Measurements from ENCODE around the gene PTPN14.

The PTPN14 gene

DNA sequence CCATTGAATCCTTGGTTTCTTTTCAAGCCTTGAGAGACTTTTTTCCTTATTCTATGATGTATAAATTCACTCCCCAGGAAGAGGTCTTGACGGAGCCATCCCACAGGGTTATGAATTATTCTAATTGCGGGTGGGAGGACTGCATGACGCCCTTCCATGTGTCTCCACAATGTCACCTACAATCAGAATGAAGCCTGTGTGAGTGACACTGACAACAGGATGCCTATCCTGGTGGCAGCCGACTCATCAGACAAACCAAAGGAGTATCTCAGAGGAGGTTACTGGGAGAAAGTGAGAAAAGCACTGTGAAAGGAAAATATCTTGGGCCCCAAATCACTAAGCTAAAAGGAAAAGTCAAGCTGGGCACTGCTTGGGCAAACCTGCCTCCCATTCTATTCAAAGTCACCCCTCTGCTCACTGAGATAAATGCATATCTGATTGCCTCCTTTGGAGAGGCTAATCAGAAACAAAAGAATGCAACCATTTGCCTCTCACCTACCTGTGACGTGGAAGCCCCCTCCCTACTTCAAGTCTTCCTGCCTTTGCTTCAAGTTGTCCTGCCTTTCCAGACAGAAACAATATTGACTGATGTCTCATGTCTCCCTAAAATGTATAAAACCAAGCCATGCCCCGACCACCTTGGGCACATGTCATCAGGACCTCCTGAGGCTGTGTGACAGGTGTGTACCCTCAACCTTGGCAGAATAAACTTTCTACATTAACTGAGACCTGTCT is 172.0 kb downstream of the PTPN14 start:
- peaks cover 21% of the 10 kb centered on the region for H3K4me1 ChIP-seq (ENCODE audit: control insufficient read depth, insufficient read depth, low read length)
- peak overlapping the region; percentile 21 for H3K27ac ChIP-seq (ENCODE audit: insufficient read depth, low read depth, low read length, poor library complexity, severe bottlenecking)
- no peaks in the 10 kb centered on the region for H3K27me3 ChIP-seq (ENCODE audit: control insufficient read depth, insufficient read depth, low read length, poor library complexity, severe bottlenecking)
- no peak overlapping the region for H3K4me3 ChIP-seq (ENCODE audit: insufficient read depth, low read depth, low read length)
- H3K9me3 ChIP-seq (ENCODE audit: control insufficient read depth, low read length): no peaks in the 10 kb centered on the region
- peaks cover 15% of the 10 kb centered on the region for H3K36me3 ChIP-seq (ENCODE audit: control insufficient read depth, insufficient read depth, low read length)
- WGBS, 2 experiments: 80 to 83% methylated on average over 6 of the region's 6 CpGs

DNA sequence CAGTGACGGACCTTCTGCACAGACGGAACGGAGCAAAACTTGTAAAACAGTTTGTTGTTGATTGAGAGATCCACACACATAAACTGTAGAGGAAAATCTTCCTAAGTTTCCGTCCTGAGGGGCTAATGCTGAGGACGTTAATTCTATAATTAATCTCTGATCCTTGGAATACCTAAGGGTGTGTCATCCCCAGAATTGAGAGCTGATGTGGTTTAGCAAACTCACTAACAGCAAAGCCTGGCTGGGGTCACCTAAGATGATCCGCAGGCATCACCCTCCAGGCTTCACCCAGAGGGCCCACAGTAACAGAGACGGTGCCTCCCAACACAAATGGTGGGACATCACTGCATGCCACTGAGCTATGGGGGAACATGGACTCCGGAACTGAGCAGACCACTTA is 172.9 kb downstream of the PTPN14 start:
- Histone ChIP-seq H3K4me1 (ENCODE audit: control insufficient read depth, insufficient read depth, low read length) (peaks cover 21% of the 10 kb centered on the region), H3K9me3 (ENCODE audit: control insufficient read depth, low read length) (no peaks in the 10 kb centered on the region), H3K36me3 (ENCODE audit: control insufficient read depth, insufficient read depth, low read length) (peaks cover 8% of the 10 kb centered on the region), H3K27ac (ENCODE audit: insufficient read depth, low read depth, low read length, poor library complexity, severe bottlenecking) (no peak overlapping the region), H3K4me3 (ENCODE audit: insufficient read depth, low read depth, low read length) (no peak overlapping the region), H3K27me3 (ENCODE audit: control insufficient read depth, insufficient read depth, low read length, poor library complexity, severe bottlenecking) (no peaks in the 10 kb centered on the region)
- 95 to 96% methylated on average over 8 of the region's 8 CpGs for WGBS, 2 experiments

GRCh38 chr1:214377886-214378285 is 173.5 kb downstream of the PTPN14 start:
- H3K36me3 ChIP-seq (ENCODE audit: control insufficient read depth, insufficient read depth, low read length): peaks cover 3% of the 10 kb centered on the region
- peaks cover 21% of the 10 kb centered on the region for H3K4me1 ChIP-seq (ENCODE audit: control insufficient read depth, insufficient read depth, low read length)
- no peak overlapping the region for H3K27ac ChIP-seq (ENCODE audit: insufficient read depth, low read depth, low read length, poor library complexity, severe bottlenecking)
- H3K9me3 ChIP-seq (ENCODE audit: control insufficient read depth, low read length): no peaks in the 10 kb centered on the region
- H3K4me3 ChIP-seq (ENCODE audit: insufficient read depth, low read depth, low read length): no peak overlapping the region
- H3K27me3 ChIP-seq (ENCODE audit: control insufficient read depth, insufficient read depth, low read length, poor library complexity, severe bottlenecking): no peaks in the 10 kb centered on the region
- 92 to 96% methylated on average over 9 of the region's 9 CpGs for WGBS, 2 experiments

DNA sequence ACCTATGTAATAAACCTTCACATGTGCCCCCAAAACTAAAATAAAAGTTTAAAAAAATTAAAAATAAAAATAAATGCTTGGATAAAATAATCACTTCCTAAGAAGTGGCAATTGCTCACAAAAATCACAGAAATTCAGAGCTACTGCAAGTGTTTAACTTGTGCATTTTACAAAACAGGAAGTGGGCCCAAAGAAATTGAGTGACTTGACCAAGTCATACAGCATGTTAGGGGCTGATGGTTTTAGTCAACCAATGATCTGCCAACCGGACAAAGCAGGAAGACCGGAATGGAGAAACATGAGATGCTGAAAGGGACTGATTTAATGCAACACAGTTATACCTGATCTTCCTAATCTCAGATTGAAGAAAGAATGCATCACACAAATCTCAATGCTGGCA is 173.9 kb downstream of the PTPN14 start:
- Histone ChIP-seq H3K27ac (ENCODE audit: insufficient read depth, low read depth, low read length, poor library complexity, severe bottlenecking) (no peak overlapping the region), H3K36me3 (ENCODE audit: control insufficient read depth, insufficient read depth, low read length) (peaks cover 3% of the 10 kb centered on the region), H3K4me1 (ENCODE audit: control insufficient read depth, insufficient read depth, low read length) (peaks cover 21% of the 10 kb centered on the region), H3K4me3 (ENCODE audit: insufficient read depth, low read depth, low read length) (no peak overlapping the region), H3K27me3 (ENCODE audit: control insufficient read depth, insufficient read depth, low read length, poor library complexity, severe bottlenecking) (no peaks in the 10 kb centered on the region), H3K9me3 (ENCODE audit: control insufficient read depth, low read length) (no peaks in the 10 kb centered on the region)
- WGBS, 2 experiments: 97 to 98% methylated on average over 2 of the region's 2 CpGs

GRCh38 chr1:214372092-214372491 is 179.3 kb downstream of the PTPN14 start:
- H3K27me3 ChIP-seq (ENCODE audit: control insufficient read depth, insufficient read depth, low read length, poor library complexity, severe bottlenecking): no peaks in the 10 kb centered on the region
- peaks cover 7% of the 10 kb centered on the region for H3K36me3 ChIP-seq (ENCODE audit: control insufficient read depth, insufficient read depth, low read length)
- no peak overlapping the region for H3K27ac ChIP-seq (ENCODE audit: insufficient read depth, low read depth, low read length, poor library complexity, severe bottlenecking)
- H3K4me1 ChIP-seq (ENCODE audit: control insufficient read depth, insufficient read depth, low read length): no peaks in the 10 kb centered on the region
- no peak overlapping the region for H3K4me3 ChIP-seq (ENCODE audit: insufficient read depth, low read depth, low read length)
- no peaks in the 10 kb centered on the region for H3K9me3 ChIP-seq (ENCODE audit: control insufficient read depth, low read length)
- WGBS, 2 experiments: 72% methylated on average over 4 of the region's 5 CpGs

DNA sequence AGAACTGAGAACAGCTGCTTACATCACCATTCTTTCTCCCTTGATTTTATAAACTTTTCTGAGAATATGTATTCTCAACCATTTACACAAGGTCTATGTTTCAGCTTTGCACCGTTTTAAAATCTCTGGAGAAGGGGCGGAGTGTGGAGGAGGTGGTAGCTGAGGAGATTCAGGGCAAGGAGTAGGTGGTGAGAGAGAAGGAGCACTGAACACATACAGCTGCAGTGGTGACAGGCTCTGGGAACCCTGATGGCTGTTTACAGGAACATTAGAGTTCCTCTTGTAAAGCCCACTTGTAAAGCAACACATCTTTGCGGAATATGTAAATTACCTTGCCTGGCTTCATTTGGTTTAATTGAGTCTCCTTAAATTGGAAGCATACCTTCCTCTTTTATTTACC is 180.8 kb downstream of the PTPN14 start:
- 95 to 96% methylated on average over 3 of the region's 3 CpGs for WGBS, 2 experiments
- Histone ChIP-seq H3K27ac (ENCODE audit: insufficient read depth, low read depth, low read length, poor library complexity, severe bottlenecking) (no peak overlapping the region), H3K9me3 (ENCODE audit: control insufficient read depth, low read length) (no peaks in the 10 kb centered on the region), H3K4me3 (ENCODE audit: insufficient read depth, low read depth, low read length) (no peak overlapping the region), H3K27me3 (ENCODE audit: control insufficient read depth, insufficient read depth, low read length, poor library complexity, severe bottlenecking) (no peaks in the 10 kb centered on the region), H3K4me1 (ENCODE audit: control insufficient read depth, insufficient read depth, low read length) (no peaks in the 10 kb centered on the region), H3K36me3 (ENCODE audit: control insufficient read depth, insufficient read depth, low read length) (peaks cover 4% of the 10 kb centered on the region)

GRCh38 chr1:214369364-214369763 is 182.0 kb downstream of the PTPN14 start:
- Histone ChIP-seq H3K4me3 (ENCODE audit: insufficient read depth, low read depth, low read length) (no peak overlapping the region), H3K27ac (ENCODE audit: insufficient read depth, low read depth, low read length, poor library complexity, severe bottlenecking) (no peak overlapping the region), H3K27me3 (ENCODE audit: control insufficient read depth, insufficient read depth, low read length, poor library complexity, severe bottlenecking) (no peaks in the 10 kb centered on the region), H3K4me1 (ENCODE audit: control insufficient read depth, insufficient read depth, low read length) (no peaks in the 10 kb centered on the region), H3K9me3 (ENCODE audit: control insufficient read depth, low read length) (no peaks in the 10 kb centered on the region), H3K36me3 (ENCODE audit: control insufficient read depth, insufficient read depth, low read length) (peaks cover 4% of the 10 kb centered on the region)
- 92 to 96% methylated on average over 8 of the region's 8 CpGs for WGBS, 2 experiments

GRCh38 chr1:214367841-214368240 is 183.6 kb downstream of the PTPN14 start:
- no peaks in the 10 kb centered on the region for H3K27me3 ChIP-seq (ENCODE audit: control insufficient read depth, insufficient read depth, low read length, poor library complexity, severe bottlenecking)
- H3K27ac ChIP-seq (ENCODE audit: insufficient read depth, low read depth, low read length, poor library complexity, severe bottlenecking): no peak overlapping the region
- H3K36me3 ChIP-seq (ENCODE audit: control insufficient read depth, insufficient read depth, low read length): peaks cover 4% of the 10 kb centered on the region
- no peaks in the 10 kb centered on the region for H3K4me1 ChIP-seq (ENCODE audit: control insufficient read depth, insufficient read depth, low read length)
- 95 to 98% methylated on average over 3 to 4 of the region's 5 CpGs for WGBS, 2 experiments
- H3K4me3 ChIP-seq (ENCODE audit: insufficient read depth, low read depth, low read length): no peak overlapping the region
- no peaks in the 10 kb centered on the region for H3K9me3 ChIP-seq (ENCODE audit: control insufficient read depth, low read length)

- H3K36me3 ChIP-seq (ENCODE audit: control insufficient read depth, insufficient read depth, low read length): no peaks in the 10 kb centered on the region
- H3K4me1 ChIP-seq (ENCODE audit: control insufficient read depth, insufficient read depth, low read length): no peaks in the 10 kb centered on the region
- H3K27me3 ChIP-seq (ENCODE audit: control insufficient read depth, insufficient read depth, low read length, poor library complexity, severe bottlenecking): no peaks in the 10 kb centered on the region
- WGBS, 2 experiments: 89 to 98% methylated on average over 3 to 4 of the region's 4 CpGs
- H3K9me3 ChIP-seq (ENCODE audit: control insufficient read depth, low read length): no peaks in the 10 kb centered on the region
- no peak overlapping the region for H3K27ac ChIP-seq (ENCODE audit: insufficient read depth, low read depth, low read length, poor library complexity, severe bottlenecking)
- no peak overlapping the region for H3K4me3 ChIP-seq (ENCODE audit: insufficient read depth, low read depth, low read length)
Observed at GRCh38 chr1:214364786-214365295, 186.6 kb downstream of the PTPN14 start.

DNA sequence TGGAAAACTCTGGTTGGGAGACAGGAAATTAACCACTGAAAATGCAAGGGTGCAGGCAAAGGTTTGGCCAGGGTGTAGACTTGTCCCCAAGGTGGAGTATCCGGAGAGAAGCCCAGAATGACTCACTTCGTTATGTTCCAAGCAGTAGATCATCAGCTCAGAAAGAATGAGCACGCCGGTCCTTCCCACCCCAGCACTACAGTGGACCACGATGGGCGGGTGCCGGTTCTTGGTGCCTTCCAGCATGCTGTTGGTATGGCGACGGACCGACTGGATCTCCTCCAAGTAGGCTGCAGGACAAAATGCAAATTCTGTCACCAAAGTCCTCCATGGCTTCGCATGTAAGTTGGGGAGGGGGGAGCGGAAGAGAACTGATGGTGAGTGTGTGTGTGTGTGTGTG is 187.0 kb downstream of the PTPN14 start:
- Histone ChIP-seq H3K36me3 (ENCODE audit: control insufficient read depth, insufficient read depth, low read length) (no peaks in the 10 kb centered on the region), H3K4me1 (ENCODE audit: control insufficient read depth, insufficient read depth, low read length) (no peaks in the 10 kb centered on the region), H3K9me3 (ENCODE audit: control insufficient read depth, low read length) (no peaks in the 10 kb centered on the region), H3K27me3 (ENCODE audit: control insufficient read depth, insufficient read depth, low read length, poor library complexity, severe bottlenecking) (no peaks in the 10 kb centered on the region), H3K4me3 (ENCODE audit: insufficient read depth, low read depth, low read length) (no peak overlapping the region), H3K27ac (ENCODE audit: insufficient read depth, low read depth, low read length, poor library complexity, severe bottlenecking) (no peak overlapping the region)
- 97% methylated on average over 12 of the region's 12 CpGs for WGBS, 2 experiments
